GM21515 (cell line): ENCODE measurements around the gene SAP30L.

Experiments
- ATAC-seq: cut with Tn5 transposase; IDR thresholded peaks from one replicate; pipeline ENCODE4 v1.9.1; 2021; ENCODE audit not compliant: unreplicated experiment

Gene SAP30L

DNA sequence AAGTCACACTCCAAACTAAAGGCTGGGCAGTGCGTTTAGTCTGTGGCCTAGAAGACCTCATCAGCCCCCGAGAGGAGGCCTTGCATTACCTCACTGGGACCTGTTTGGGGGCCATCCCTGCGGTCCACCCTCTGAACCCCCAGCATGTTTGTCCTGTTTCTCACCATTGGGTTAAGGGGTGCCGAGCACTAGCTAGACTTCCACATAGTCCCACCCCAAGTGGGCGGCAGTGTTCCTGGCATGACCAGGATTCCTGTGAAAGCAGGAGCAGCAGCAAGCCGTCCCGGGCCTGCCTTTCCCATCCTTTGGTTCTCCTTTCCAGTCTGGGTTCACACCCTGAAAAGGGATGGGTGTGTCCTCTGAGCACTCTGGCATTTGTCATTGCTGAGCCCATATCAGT, 26.6 kb upstream of the SAP30L start:
- no peak for ATAC-seq

DNA sequence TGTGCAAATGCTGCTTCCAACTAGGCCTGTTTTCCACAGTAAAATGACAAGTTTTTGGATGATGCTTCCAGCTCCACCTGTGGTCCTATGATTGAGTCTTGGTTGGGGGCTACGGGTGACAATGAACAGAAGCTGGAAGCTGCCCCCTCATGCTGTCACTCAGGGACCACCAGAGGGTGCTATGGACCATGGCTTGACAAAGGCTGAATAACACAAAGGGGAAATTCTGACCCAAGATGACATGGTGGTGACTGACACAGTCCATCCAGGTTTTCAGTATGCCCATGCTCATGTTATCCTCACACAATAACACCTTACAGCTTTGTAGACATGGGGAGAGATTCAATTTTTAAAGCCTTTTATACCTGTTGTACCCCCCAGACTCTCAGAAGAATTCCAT, 23.9 kb upstream of the SAP30L start:
- ATAC-seq, result no peak

DNA sequence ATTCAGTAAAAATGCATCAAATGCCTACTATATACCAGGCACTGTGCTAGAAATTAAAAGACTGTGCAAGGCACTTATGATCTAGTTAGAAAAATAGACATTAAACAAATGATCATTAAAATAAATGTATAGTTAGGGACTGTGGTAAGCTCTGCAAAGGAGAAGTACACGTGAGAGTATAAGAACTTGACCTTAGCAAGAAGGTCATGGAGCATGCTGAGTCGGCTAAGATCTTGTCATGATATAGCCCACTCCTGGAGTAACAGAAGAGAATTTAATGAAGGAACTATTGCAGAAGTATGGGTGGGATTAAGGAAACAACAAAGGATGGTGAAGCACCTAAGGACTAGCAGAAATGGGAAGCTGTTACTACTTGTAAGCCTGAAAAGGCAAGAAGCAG, 23.5 kb upstream of the SAP30L start:
- no peak for ATAC-seq

DNA sequence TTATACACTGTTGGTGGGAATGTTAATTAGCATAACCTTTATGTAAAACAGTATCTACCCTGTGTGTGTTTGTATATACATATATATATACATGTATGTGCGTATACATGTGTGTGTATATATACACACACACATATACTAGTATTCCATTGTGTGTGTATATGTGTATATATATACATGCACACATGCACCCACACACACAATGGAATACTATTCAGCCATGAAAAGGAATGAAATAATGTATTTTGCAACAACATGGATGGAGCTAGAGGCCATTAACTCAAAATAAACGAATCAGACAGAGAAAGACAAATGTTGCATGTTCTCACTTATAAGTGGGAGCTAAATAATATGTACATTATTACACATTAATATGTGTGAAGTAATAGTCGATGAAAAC, 17.6 kb upstream of the SAP30L start:
- no peak for ATAC-seq

DNA sequence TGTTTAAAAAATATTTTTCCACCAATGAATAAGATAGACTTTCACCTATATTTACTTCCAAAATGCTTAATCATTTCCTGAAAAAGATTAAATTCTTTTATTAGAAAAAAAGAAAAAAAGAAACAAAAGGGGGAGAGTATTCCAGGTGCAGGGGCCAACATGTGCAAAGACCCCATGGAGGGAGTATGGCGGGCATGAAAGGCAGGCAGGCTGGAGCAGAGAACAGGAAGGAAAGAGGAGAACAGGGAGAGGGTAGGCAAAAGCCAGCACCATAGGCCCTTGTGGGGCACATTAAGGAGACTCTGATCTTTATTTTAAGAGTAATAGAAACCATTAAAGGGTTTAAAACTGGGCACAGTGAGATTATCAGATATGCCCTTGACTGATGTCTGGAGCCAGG, 16.5 kb upstream of the SAP30L start:
- no peak for ATAC-seq

DNA sequence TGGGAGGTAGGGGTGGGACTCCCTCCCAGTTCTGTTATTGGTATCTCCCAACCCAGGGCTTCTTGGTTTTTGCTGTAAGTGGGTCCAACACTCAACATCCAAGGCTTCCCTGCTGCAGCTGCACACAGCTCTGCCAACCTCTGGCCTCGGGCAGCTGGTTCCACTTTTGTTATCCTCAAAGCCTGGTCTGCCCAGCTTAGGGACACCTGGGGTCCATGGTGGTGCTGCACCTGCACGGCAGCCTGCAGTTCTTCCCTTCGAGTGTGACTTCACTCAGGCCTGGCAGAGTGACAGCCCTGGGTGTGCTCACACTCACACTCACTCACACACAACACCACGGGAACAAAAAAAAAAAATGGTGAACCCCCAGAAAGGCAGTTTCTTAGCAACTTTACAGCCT, 15.3 kb upstream of the SAP30L start:
- no peak for ATAC-seq

DNA sequence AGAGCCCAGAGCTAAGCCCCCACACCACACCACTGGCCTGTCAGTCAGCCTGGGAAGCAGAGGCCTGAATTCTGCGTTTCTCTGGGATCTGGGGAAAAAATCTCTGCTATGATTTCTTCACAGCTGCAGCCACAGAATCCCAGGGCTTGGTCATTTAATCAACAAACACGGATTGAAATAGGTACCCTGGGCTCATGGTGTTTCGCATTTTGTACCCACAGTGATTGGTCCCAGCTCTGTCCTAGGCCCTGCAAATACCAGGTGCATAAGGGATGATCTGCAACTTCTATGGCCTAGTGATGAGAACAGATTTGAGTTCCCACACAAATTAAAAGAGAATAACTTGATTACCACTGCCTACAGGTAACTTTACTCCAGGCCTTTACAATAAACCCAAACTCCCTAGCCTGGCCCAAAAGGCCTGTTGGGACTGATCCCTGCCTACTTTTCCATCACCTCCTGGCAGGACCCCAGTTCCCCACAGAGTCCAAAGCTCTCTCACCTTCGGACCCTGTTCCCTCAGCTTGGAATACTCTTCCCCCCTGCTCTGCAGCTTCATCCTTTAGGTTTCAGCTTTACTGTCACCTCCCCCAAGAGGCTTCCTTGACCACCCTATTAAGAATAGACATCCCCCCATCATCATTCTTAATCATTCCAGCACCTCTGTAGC, 14.7 kb upstream of the SAP30L start:
- ATAC-seq, result no peak

- ATAC-seq, result no peak
Observed at GRCh38 chr5:154435226-154435625, 10.6 kb upstream of the SAP30L start.

- no peak for ATAC-seq
Observed at GRCh38 chr5:154437281-154437965, 8.4 kb upstream of the SAP30L start.

- ATAC-seq, result no peak
Observed at GRCh38 chr5:154440540-154440939, 5.3 kb upstream of the SAP30L start.

- ATAC-seq, result no peak
Observed at GRCh38 chr5:154442801-154443200, 3.0 kb upstream of the SAP30L start.

DNA sequence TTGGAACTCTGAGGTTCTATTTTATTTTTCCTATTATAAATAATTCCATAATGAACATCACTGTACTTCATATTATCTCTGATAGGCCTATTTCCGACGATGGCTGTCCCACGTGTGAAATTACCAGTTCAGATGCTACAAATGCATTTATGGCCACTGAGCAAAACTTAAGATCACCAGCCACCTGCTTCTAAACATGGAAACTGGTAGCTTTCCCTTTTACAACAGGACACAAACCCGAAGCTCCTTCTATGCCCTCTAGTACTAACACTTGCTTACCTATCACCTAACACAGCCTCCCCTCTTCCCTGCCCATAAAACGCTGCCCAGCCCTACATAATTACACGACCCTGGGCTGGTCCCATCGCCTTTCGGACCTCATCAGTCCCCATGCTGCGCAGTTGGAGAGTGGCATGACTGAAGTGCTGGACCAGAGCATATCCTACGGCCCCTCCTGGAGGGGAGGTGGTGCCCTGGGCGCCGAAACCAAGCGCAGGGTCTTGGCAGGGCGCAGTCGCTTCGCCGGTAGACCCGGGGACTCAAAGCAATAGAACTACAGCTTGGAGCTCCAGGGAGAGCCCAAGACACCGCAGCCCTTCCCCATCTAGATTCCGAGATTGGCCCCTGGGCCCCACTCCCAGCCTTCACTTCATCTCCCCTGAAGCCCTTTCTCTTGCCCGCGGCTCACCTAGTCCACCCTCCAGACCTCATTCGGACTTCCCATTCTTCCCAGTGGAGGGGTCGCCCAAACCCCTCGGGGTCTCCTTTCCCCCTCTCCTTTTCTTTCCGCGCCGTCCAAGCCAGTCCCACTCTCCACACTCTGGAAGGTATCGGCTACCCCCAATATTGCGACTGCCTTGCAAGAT, 1.0 kb upstream of the SAP30L start:
- ATAC-seq, result no peak

DNA sequence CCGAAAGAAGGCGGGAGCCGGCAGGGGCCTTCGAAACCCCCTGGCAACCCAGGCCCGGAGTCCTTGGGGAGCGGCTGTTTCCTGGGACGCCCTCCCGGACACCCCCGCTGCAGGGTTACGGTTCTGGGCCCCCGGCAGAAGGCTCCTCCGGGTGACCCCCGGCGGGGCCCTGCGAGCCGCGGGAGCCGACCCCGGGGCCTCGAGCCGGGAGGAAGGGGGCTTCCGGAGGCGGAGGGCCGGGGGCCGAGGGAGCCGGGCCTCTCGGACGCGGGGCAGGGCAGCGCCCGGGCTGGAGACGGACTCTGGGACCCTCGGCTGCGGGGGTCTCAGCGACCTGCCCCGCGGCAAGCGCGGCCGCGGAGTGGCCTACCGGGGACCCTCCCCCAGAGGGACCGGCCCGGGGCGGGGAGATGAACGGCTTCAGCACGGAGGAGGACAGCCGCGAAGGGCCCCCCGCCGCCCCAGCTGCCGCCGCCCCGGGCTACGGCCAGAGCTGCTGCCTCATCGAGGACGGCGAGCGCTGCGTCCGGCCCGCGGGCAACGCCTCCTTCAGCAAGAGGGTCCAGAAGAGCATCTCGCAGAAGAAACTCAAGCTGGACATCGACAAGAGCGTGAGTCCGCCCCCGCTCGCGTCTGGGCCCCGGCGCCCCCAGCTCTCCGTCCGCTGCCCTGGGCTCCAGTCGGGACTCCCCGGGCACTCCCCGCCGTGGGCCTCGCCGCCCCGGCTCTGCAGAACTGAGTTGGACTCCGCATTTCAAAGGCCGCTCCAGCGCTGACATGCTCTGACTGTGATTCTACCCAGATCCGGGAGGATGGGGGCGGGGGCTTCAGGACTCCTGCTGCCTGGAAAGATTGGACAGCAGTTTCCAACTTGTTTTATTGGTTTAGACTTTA, 645 bp downstream of the SAP30L start:
- peak; percentile 15 for ATAC-seq

- ATAC-seq, result no peak
Observed at GRCh38 chr5:154447089-154447725, 1.4 kb downstream of the SAP30L start.

GRCh38 chr5:154449786-154450185, 4.0 kb downstream of the SAP30L start:
- no peak for ATAC-seq

- ATAC-seq, result no peak
Observed at GRCh38 chr5:154451957-154452356, 6.2 kb downstream of the SAP30L start.

DNA sequence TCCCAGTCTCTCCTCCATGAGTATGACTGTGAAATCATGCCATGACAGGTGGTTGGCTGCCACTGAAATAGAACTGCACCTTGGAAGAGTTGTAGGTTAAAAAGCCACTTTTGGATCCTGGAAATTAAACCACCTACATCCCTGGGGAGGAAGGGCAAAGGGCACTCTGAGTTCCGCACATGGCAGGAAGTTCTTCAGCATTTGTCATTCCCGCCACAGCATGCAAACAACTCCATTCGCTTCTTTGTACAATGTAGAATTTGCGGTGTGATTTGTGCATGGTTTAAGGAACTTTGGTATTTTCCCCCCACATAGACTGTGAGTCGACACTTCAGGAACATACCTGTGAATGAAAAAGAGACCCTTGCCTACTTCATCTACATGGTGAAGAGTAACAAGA, 9.8 kb downstream of the SAP30L start:
- no peak for ATAC-seq

DNA sequence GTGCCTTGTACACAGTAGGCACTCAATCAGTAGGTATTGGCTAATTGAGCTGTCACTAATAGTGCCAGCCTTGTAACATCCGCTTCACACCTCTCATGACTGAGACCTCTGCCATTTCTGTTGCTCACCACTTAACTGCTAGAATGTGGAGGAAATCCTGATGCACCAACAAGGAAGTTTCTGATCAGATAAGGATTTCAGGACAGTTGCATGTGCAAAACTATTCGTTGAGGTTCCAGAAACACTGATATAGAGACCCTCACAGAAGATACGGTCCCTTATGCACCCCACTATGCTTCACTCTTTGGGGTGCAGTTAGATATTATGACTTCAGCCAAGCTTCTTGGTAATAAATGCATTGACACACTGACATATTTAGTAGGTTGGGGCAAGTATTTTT, 10.7 kb downstream of the SAP30L start:
- ATAC-seq, result no peak

- ATAC-seq, result no peak
Observed at GRCh38 chr5:154459015-154459414, 13.2 kb downstream of the SAP30L start.

DNA sequence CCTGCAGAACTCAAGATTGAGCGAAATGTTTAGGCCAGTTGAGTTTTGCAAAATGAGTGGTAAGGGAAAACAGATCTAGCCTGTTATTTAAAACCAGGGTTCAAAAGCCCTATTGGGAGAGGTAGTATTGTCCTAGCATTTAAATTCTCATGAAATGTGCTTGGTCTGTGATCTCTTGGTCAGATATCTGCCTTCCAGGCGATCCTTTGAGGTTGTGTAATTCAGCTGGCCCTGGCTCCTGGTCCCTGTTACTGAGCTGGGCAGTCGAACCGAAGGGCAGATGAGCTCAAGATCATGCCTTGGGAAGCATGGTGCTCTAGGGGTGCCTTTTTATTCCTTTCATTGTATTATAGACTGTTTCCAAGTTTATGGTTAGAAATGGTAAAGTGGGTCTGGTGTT, 14.4 kb downstream of the SAP30L start:
- ATAC-seq, result no peak

- no peak for ATAC-seq
Observed at GRCh38 chr5:154461531-154461930, 15.7 kb downstream of the SAP30L start.
